Measurements from ENCODE around the gene VPS35L.

VPS35L gene, protein sequence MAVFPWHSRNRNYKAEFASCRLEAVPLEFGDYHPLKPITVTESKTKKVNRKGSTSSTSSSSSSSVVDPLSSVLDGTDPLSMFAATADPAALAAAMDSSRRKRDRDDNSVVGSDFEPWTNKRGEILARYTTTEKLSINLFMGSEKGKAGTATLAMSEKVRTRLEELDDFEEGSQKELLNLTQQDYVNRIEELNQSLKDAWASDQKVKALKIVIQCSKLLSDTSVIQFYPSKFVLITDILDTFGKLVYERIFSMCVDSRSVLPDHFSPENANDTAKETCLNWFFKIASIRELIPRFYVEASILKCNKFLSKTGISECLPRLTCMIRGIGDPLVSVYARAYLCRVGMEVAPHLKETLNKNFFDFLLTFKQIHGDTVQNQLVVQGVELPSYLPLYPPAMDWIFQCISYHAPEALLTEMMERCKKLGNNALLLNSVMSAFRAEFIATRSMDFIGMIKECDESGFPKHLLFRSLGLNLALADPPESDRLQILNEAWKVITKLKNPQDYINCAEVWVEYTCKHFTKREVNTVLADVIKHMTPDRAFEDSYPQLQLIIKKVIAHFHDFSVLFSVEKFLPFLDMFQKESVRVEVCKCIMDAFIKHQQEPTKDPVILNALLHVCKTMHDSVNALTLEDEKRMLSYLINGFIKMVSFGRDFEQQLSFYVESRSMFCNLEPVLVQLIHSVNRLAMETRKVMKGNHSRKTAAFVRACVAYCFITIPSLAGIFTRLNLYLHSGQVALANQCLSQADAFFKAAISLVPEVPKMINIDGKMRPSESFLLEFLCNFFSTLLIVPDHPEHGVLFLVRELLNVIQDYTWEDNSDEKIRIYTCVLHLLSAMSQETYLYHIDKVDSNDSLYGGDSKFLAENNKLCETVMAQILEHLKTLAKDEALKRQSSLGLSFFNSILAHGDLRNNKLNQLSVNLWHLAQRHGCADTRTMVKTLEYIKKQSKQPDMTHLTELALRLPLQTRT

DNA sequence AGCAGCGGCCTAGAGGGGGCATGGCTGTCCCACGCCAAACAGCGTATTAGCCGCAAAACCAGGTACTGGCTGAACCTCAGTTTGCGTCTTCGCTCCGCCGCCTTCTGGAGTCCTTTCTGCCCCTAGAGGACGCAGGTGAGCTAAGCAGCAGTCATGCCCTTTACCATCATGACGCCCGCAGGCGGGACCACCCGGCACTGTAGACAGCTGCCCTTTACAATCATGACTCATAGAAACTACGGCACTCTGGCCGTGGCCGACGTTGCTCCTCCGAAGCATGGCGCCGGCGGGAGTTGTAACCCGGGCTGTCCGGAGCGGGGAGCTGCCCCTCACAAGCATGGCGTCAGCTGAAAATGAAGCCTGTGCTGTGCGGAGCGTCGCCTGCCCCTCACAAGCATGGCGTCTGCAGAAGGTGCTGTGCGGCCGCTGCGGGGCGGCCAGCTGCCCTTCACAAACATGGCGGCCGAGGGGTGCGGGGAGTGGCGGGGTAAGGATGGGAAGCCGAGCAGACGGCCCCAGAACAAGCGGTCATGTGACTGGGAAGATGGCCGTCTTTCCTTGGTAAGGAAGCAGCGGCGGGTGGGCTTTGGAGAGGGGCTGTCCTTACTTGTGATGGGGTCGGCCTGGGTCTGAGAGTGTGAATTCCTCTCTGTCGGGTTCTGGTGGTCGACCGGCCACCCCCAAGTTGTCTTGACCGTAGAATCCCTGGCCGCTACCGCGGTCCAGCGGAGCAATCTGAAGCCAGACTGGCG lies at the start of gene VPS35L:
Gene VPS35L (plus strand): TSS at position 518 of the 752 bp plus-strand sequence. CDS start 27 bp downstream, at position 545.
- DNase-seq, result peak; percentile 92

DNA sequence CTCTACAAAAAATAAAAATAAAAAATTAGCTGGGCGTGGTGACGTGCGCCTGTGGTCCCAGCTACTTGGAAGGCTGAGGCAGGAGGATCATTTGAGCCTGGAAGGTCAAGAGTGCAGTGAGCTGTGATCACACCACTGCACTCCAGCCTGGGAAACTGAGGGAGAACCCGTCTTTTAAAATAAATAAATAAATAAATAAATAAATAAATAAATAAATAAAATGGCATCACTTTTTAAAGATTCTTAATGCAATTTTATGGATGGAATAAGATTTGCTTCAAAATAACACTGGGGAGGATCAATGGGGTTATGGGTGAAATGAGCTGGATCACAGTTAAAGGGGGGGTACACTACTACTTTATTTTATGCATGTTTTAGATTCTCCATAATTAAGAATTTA lies 48.5 kb upstream of the VPS35L start:
- no peak for DNase-seq

DNA sequence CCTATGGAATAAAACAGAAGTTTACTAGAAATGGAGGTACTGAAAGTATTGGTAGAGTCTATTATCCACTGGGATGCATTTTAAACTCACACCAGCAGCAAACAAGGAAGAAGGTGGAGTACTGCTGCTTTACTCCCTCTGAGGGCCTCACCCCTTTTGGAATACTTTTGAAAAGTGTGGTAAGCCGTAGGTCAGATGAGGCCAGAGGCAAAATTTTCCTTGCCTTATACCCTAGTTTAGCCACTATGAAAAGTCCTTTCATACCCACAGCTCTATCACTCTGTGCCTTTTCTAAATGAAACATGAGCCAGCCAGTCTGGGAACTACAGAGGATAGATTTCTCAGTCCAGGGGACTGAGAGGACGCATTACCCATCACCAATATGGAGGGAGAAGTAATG lies 47.6 kb upstream of the VPS35L start:
- DNase-seq, result no peak

DNA sequence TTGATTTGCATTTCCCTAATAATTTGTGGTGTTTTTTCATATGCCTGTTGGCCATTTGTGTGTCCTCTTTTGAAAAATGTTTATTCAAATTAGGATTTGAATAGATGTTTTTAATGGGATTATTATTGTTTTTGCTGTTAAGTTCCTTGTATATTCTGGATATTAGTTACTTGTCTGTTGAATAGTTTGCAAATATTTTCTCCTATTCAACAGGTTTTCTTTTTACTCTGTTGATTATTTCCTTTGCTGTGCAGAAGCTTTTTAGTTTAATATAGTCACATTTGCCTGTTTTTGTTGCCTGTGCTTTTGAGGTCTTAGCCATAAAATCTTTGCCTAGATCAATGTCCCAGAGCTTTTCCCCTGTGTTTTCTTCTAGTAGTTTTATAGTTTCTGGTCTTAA lies 43.2 kb upstream of the VPS35L start:
- DNase-seq, result no peak

DNA sequence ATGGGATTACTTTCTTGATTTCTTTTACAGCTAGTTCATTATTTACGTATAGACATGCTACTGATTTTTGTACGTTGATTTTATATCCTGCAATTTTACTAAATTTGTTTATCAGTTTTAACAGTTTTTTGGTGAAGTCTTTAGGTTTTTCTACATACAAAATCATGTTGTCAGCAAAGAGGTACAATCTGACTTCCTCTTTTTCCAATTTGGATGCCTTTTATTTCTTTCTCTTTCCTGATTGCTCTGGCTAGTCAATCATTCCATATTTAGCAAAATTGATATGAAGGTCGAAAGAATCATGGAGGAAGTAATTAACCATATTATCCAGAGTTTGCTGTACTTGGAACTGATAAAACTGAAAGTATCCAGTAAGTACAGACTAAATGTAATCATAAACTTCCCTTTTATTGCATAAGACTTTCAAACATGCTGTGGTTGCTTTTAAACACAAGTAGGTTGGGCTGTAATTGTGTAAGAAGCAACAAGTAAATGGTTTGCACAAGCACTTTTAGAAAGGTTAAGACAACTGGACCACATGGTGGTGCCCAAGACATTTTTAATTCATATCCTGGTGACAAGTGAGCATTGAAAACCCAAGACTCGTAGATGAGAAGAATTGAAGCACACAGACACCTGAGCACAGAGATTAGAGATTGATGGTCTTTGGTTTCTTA lies 42.0 kb upstream of the VPS35L start:
- DNase-seq, result no peak

DNA sequence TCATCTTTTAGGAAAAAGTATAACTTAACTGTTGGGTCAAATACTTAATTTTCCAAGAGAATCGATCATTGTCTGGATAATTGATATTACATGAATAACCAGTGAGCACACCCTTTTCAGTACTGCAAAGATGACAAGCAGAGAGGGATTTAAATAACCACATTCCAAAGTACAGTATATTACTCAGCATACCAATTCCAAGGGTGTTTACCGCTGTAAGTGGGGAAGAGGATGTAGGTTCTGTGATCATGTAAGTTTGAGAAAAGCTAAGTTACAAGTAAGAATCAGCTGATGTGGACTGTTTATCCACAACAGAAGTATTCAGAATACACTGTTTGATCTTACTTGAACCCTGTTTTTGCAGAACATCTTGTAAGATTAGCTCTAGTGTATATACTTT lies 39.7 kb upstream of the VPS35L start:
- DNase-seq, result no peak

DNA sequence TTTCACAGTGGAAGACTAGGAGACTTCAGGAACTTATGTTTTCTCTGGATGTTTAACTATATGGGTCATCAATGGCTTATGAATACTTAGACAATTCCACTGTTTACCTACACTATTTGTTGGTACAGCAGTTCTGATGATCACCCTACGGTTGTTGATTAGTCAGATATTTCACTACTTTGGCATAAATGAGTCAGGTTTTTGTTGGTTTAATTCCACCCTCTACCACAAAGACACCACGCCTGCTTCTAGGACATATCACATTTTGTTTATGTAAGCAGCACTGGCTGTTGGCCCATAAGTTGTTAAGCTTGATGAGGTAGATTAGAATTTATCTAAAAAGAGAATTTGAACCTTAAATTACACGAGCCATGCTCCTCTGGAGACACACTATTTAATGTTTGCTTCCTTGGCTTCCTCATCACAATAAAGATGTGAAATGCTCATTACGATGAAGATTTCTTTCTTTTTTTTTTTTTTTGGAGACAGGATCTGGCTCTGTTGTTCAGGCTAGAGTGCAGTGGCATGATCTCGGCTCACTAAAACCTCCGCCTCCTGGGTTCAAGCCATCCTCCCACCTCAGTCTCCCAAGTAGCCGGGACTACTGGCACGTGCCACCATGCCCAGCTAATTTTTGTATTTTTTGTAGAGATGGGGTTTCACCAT lies 37.9 kb upstream of the VPS35L start:
- DNase-seq, result no peak

DNA sequence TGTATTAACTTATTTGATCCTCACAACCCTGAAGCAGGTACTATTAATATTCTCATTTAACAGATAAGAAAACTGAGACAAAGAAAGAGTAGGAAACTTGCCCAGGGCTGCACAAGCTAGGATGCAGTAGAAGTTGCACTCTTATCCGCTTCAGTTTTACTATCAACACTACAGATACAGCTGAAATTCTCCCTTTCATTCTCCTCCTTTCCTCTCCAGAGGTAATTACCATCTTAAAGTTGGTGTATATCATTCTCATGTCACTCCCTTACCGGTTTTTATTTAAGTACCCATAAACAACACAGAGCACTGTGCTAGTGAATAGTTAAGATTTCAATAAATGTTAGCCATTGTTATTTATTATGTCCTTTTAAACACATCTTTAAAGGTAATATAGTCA lies 37.1 kb upstream of the VPS35L start:
- no peak for DNase-seq

DNA sequence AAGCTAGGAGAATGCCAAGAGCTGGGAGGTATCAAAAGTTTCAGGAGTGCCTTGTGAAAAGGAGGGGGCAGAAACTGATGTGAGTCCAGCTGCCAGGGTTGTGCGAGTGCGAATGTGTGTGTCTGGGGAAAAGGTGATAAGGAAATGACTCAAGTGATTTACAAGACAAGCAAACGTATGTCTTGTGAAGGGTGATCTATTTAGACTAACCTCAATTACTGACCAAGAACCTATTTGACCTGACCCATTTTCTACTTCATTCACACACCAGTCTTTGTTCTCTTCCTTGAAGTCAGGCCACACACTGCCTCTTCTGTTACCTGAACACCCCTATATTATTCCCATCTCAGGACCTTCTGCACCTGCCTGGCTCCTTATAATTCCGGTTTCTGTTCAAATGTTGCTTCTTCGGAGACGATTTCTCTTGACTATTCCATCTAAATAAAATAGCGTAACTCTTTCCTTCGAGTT lies 34.6 kb upstream of the VPS35L start:
- no peak for DNase-seq

DNA sequence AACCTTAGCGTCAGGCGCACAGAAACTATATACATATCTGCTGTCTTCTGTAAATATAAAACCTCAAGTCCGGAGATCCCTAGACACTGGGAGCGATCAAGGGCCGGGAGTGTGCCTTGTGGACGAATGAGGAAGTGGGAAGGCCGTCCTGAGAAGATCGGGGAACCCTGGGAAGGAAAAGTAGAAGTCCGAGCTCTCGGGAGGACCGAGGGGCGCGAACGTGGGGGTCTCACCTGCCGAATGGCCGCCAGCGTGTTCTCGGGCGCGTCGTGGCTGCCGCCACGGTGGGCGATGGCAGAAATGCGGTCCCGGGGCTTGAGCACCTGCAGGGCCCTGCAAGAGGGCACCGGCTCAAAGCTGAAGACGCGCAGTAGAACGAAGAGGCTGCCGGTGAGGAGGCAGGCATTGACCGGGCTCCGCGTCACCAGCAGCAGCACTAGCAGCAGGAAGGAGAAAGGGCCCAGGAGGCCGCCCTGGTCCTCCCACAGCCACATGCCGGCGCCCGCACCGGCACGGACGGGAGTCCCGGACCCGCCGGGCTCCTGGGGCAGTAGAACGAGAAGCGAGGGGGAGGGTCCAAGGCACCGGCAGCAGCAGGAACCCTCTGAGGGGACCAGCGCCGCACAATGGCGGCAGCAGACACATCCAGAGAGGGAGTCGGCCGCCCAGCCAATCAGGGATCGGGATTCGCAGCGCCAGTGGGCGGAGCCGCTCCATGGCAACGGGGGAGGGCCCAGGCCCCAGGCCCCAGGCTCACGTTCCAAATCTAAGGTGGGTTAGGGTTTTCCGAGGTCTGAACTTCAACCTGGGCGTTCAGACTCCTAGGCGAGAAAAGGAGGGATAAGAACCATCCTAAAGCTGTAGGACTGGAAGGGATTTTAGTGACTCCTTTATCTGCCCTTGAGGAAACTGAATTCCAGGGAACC lies 33.8 kb upstream of the VPS35L start, which contains the start of gene GDE1:
Gene GDE1 (minus strand): TSS at position 628 of the 926 bp plus-strand sequence. CDS start 134 bp downstream, at position 494.
- DNase-seq, result peak; percentile 94

DNA sequence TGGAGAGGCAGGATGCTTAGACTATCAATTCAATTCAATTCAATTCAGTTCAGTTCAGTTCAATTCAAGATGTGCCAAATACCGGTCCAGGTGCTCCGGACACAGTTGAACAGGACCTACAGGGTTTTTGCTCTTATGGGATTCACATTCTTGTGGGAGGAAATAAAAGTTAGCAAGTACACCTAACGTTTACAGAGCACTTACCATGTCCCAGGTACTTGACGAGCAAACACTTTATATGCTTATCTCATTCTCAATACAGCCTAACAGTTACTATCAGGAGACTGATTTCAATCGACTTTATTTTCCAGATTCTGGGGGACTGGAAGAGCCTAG lies 33.1 kb upstream of the VPS35L start:
- DNase-seq, result no peak

DNA sequence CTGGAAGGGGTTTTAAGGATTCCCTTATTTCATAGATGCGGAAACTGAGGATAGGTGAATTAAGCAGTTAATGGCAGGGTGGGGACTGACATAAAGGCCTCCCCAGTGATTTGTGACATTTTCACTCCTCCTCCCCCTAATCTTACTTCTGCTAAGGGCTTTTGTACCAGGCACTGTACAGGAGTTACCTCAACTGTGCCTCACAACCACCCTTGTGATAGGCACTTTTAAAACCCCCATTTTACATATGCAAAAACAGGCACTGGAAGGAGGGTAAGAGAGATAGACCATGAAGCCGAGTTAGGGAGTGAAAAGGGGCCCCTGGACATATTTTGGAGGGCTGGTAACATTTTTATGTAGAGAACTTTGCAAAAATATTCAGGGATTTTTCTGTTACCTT lies 32.7 kb upstream of the VPS35L start:
- DNase-seq, result no peak

DNA sequence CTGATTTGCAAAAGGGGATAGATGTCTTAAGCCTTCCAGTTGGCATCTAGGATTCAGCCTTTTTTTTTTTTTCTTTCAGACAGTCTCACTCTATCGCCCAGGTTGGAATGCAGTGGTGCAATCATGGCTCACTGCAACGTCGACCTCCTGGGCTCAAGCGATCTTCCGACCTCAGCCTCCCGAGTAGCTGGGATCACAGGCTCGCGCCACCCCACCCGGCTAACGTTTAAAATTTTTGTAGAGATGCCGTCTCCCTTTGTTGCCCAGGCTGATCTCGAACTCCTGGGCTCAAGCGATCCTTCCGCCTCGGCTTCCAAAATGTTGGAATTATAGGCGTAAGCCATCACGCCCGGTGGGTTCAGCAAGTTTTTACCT lies 32.3 kb upstream of the VPS35L start:
- DNase-seq, result no peak

DNA sequence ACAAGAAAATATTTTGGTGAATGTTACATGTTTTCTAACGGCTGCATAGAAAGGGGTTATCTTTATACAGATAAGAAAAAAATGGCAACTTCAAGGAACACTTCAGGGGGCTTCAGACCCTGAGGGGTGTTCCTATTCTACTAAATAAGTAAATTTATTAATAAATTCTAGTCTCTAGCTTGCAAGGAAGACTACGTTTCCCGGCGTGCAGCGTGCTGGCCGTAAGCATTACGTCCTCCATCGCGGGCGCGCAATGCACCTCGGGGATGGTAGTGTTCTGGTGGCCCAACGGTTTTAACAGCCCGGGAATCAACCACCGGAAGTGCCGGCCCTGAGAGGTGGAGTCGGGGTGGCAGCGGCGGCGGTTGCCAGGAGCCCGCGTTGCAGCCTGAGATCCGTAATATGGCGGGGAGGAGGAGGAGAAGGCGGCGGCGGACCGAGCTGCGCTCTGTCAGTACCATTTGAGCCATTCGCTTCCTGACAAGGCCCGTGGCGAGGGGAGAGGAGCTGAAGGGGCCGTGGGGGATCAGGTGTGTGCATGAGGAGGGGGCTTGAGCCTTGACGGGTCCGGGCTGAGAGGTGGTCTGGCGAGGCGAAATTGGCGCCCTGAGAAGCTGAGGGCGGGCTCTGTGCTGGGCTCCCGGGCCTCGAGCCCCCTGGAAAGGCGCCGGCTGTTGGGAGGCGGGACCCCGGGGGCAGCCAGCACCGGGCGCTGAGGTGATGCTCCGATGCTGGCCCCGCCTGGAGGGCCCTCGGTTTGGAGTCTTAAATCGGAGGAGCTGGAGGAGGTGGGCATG lies 31.7 kb upstream of the VPS35L start, which contains the start of gene CCP110:
Gene CCP110 (plus strand): TSS at position 384 of the 797 bp plus-strand sequence. CDS start 3,940 bp downstream, outside the sequence.
- DNase-seq, result peak; percentile 90

DNA sequence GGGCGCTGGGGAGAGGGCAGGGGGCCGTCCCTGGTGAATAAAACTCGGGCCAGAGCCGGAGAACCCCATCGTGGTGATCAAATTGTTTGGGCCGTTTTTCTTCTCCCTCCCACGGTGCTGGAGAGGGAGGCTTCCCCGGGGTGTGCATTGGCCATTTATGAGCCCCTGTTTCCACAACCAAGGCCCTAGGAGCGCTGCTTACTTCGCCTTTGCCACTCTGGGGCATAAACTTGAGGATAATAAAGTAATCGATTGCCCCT lies 31.2 kb upstream of the VPS35L start:
- no peak for DNase-seq

DNA sequence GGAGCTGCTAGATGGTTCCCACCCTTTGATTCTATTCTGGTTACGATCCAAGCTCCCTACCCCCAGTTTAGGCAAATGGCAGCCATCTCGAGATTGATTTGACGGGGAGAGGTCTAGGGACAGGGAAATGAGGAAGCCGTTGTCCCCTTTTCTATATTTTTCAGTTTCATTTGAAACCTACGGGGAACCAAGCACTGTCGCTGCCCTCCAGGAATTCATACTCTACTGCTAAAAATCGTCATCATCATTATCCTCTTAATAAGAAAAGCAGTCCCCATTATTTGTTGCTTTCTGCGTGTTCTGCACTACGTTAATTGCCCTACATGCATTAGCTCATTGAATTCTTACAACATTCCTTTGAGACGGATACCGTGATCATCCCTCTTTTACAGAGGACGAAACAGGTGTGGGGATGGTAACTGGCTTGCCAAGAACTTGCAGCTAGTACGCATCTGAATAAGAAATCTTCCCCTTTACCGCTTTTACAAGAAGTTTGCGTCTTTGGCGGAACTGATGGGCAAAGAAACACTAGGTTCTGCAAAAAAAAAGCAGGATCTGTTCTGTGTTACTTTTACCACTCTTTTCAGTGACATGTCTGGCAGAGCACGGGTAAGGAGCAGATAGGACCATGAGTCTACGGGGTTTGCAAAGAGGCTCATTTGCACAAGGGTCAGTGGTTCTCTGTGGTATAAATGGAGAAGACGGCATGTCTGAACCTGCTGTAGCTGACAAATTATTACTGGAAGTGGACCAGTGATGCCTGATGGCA lies 30.7 kb upstream of the VPS35L start:
- no peak for DNase-seq

DNA sequence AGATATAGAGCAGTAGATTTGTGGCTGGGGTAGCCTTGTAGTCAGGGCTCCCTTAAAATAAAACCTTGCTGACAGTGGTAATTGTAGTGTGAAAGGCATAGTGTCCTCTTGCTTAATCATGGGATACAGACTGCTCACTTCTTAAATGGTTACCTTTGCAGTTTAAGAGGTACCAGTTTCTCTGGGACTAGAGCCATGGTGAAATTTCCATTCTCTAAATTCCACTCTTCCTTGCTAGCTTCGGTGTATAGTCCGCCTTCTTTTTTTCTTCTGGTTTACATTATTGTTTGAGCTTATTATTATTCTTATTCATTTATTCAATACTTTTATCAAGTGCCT lies 30.1 kb upstream of the VPS35L start:
- DNase-seq, result no peak

DNA sequence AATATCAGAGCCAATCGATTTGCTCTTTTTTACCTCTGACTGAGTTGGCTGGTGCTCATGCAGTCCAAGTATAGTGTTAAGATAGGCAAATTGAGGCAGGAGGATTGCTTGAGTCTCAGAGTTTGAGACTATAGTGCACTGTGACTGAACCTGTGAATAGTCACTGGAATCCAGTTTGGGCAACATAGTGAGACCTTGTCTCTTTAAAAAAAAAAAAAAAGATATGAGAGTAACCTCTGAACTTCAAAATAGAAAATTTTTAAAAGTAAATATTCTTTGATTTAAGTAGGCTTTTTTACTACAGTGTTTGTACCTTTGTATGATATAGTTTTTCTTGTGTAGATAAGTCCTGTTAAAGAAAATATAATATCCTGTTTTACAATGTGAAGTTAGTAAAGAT lies 28.3 kb upstream of the VPS35L start:
- DNase-seq, result no peak

DNA sequence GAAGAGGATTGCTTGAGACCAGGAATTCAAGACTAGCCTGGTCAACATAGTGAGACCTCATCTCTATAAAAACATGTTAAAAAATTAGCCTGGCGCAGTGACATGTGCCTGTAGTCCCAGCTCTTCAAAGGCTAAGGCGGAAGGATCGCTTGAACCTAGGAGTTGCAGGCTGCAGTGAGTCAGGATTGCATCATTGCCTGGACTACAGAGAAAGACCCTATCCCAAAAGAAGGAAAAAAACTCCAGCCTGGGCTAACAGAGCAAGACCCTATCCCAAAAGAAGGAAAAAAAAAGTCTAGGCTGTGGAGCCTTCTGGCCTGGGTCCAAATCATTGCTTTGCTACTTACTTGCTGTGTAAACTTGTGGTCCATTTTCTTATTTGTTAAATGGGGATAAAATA lies 26.8 kb upstream of the VPS35L start:
- no peak for DNase-seq

Data from activated T-cell treated with anti-CD3 and anti-CD28 coated beads for 4 hours (primary cell).